Measurements from ENCODE around the gene AMER3. TPM values are rescaled to one million over a fixed set of nuclear protein-coding genes. Genes with fewer than 3 reads are reported as not detected.

The AMER3 gene
- polyA plus RNA-seq, 1 donor from 2014 or later = 19.2 TPM

DNA sequence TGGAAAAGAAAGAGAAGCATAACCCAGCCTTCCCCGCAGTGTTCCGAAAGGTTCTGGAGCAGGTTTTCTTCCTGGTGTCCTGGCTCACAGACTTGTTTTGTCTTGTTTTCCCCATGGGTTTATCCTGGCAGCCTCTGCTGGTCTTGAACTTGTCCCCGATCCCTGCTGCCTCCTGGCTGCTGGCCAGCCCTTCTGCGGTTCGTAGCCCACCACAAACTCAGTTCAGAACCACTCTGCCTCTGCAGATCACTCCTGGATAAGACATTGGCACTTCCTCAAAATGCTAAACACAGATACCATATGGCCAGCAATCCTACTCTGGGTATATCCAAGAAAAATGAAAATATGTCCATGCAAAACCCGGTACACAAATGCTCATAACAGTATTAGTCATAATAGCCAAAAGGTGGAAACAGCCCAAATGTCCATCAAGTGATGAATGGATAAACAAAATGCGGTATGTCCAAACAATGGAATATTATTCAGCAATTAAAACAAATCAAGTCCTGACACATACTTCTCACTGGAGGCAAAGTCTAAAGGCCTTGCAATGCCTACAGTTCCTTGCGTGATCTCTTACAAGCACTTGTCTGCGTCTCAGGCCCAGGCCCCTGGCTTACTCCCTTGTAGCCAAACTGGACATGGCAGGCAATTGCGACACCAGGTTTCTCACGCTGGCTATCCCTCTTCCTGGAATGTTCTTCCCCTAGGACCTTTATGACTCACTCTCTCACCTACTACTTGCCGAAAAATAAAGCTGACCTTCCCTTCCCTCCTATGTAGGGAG lies 53.3 kb downstream of the AMER3 start:
- Histone ChIP-seq H3K36me3 (ENCODE audit: insufficient read depth, low read length) (no peaks in the 10 kb centered on the region), H3K79me2 (replicated peaks; ENCODE audit: insufficient read depth, low read length) (no peaks in the 10 kb centered on the region), H3K4me3 (ENCODE audit: low read length) (no peak overlapping the region), H3K27ac (ENCODE audit: low read length) (no peak overlapping the region), H3K27me3 (ENCODE audit: insufficient read depth, low read depth, low read length) (no peaks in the 10 kb centered on the region), H3K9me3 (ENCODE audit: low read length) (no peaks in the 10 kb centered on the region), H3K9me2 (ENCODE audit: insufficient read depth, low read length) (no peaks in the 10 kb centered on the region), H3K4me2 (ENCODE audit: low read length) (no peak overlapping the region), H4K20me1 (ENCODE audit: insufficient read depth) (no peaks in the 10 kb centered on the region), H3F3A (ENCODE audit: insufficient read depth, low read length, poor library complexity, severe bottlenecking) (no peaks in the 10 kb centered on the region), H2AFZ (ENCODE audit: low read depth, low read length) (no peak overlapping the region), H3K9ac (ENCODE audit: low read length) (no peak overlapping the region)
- TF ChIP-seq RAD21 (conservative IDR thresholded peaks at IDR 0.05) (no peak), POLR2AphosphoS5 (IDR thresholded peaks at IDR 0.05) (no peak), SMC3 (conservative IDR thresholded peaks at IDR 0.05; ENCODE audit: poor library complexity) (no peak), MXI1 (conservative IDR thresholded peaks at IDR 0.05; ENCODE audit: poor library complexity, severe bottlenecking) (no peak)
- TF ChIP-seq, protein P1, sequence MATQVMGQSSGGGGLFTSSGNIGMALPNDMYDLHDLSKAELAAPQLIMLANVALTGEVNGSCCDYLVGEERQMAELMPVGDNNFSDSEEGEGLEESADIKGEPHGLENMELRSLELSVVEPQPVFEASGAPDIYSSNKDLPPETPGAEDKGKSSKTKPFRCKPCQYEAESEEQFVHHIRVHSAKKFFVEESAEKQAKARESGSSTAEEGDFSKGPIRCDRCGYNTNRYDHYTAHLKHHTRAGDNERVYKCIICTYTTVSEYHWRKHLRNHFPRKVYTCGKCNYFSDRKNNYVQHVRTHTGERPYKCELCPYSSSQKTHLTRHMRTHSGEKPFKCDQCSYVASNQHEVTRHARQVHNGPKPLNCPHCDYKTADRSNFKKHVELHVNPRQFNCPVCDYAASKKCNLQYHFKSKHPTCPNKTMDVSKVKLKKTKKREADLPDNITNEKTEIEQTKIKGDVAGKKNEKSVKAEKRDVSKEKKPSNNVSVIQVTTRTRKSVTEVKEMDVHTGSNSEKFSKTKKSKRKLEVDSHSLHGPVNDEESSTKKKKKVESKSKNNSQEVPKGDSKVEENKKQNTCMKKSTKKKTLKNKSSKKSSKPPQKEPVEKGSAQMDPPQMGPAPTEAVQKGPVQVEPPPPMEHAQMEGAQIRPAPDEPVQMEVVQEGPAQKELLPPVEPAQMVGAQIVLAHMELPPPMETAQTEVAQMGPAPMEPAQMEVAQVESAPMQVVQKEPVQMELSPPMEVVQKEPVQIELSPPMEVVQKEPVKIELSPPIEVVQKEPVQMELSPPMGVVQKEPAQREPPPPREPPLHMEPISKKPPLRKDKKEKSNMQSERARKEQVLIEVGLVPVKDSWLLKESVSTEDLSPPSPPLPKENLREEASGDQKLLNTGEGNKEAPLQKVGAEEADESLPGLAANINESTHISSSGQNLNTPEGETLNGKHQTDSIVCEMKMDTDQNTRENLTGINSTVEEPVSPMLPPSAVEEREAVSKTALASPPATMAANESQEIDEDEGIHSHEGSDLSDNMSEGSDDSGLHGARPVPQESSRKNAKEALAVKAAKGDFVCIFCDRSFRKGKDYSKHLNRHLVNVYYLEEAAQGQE (IDR thresholded peaks at IDR 0.05; ENCODE audit: borderline replicate concordance) = no peak
- TF ChIP-seq, protein P2, sequence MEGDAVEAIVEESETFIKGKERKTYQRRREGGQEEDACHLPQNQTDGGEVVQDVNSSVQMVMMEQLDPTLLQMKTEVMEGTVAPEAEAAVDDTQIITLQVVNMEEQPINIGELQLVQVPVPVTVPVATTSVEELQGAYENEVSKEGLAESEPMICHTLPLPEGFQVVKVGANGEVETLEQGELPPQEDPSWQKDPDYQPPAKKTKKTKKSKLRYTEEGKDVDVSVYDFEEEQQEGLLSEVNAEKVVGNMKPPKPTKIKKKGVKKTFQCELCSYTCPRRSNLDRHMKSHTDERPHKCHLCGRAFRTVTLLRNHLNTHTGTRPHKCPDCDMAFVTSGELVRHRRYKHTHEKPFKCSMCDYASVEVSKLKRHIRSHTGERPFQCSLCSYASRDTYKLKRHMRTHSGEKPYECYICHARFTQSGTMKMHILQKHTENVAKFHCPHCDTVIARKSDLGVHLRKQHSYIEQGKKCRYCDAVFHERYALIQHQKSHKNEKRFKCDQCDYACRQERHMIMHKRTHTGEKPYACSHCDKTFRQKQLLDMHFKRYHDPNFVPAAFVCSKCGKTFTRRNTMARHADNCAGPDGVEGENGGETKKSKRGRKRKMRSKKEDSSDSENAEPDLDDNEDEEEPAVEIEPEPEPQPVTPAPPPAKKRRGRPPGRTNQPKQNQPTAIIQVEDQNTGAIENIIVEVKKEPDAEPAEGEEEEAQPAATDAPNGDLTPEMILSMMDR (IDR thresholded peaks at IDR 0.05; ENCODE audit: poor library complexity, severe bottlenecking) = no peak

DNA sequence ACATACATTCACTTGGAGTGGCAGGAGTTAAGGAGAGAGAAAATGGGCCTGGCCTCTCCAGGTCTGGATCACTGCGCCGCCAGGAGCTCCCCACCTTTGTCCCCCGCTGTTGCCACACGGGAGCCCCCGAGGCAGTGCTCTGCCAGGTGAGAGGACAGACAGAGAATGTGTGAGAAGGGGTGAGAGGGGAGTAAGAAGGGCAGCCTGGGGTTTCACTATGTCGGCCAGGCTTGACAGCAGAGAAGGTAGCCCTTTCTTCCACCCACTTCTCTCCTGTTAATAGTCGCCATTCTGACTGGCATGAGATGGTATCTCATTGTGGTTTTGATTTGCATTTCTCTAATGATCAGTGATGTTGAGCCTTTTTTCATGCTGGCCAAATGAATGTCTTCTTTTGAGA lies 55.1 kb downstream of the AMER3 start:
- no peaks in the 10 kb centered on the region for H3F3A ChIP-seq (ENCODE audit: insufficient read depth, low read length, poor library complexity, severe bottlenecking)
- no peak overlapping the region for H3K4me3 ChIP-seq (ENCODE audit: low read length)
- no peaks in the 10 kb centered on the region for H3K9me3 ChIP-seq (ENCODE audit: low read length)
- no peak overlapping the region for H3K27ac ChIP-seq (ENCODE audit: low read length)
- H4K20me1 ChIP-seq (ENCODE audit: insufficient read depth) = no peaks in the 10 kb centered on the region
- H3K4me2 ChIP-seq (ENCODE audit: low read length) = no peak overlapping the region
- no peaks in the 10 kb centered on the region for H3K9me2 ChIP-seq (ENCODE audit: insufficient read depth, low read length)
- TF ChIP-seq TAF1 (IDR thresholded peaks at IDR 0.05; ENCODE audit: low read depth) (no peak), RAD21 (conservative IDR thresholded peaks at IDR 0.05) (no peak), SMC3 (conservative IDR thresholded peaks at IDR 0.05; ENCODE audit: poor library complexity) (no peak), EP300 (conservative IDR thresholded peaks at IDR 0.05; ENCODE audit: poor library complexity, severe bottlenecking) (no peak), MXI1 (conservative IDR thresholded peaks at IDR 0.05; ENCODE audit: poor library complexity, severe bottlenecking) (no peak)
- TF ChIP-seq, protein P1 (IDR thresholded peaks at IDR 0.05; ENCODE audit: borderline replicate concordance) = no peak
- no peaks in the 10 kb centered on the region for H3K36me3 ChIP-seq (ENCODE audit: insufficient read depth, low read length)
- no peaks in the 10 kb centered on the region for H3K27me3 ChIP-seq (ENCODE audit: insufficient read depth, low read depth, low read length)
- no peaks in the 10 kb centered on the region for H3K79me2 ChIP-seq (replicated peaks; ENCODE audit: insufficient read depth, low read length)
- no peak overlapping the region for H3K9ac ChIP-seq (ENCODE audit: low read length)
- H2AFZ ChIP-seq (ENCODE audit: low read depth, low read length) = no peak overlapping the region

All from neural cell (in vitro differentiated cells).